ENCODE results near the gene ZBED4.

- TF ChIP-seq EZH2phosphoT487 (conservative IDR thresholded peaks at IDR 0.05; ENCODE audit: low read length) (no peak), CTCF (IDR thresholded peaks at IDR 0.05; ENCODE audit: insufficient read depth, low read length, poor library complexity, severe bottlenecking) (no peak)
These were observed 36.3 kb upstream of the ZBED4 start for GRCh38 chr22:49817359-49817758.
